Kasumi-1 (cell line): Measurements from ENCODE around the gene CEP41.

Experiments used
- DNase-seq, 2 experiments: peaks; one replicate each; lab custom pipeline; 2025; lab: John Stamatoyannopoulos, UW

CEP41 gene

DNA sequence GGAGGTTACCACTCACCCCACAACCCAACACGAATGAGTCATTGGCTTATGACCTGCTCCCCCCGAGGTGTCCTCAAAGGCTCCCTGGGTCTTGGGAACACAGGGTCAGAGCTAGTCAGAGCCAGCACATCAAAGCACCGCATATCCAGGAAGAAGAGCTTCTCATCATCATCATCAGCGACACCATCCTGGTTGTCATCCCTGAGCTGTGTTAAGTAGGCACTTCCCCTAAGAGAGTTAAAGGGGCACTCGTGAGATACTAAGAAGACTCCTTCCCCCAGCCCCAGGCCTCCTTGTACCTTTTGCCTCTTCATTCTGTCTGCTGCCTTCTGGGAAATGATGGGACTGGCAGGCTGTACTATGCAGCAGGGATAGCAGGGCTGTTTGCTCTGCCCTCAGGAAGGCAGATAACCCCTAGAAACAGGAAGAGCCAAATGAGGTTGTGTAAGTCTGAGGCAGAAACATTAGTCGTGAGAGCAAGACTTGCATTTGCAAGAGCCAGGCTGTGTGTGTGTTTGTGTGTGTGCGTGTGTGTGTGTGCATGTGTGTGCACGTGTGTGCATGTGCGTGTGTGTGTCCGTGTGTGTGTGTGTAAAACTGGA lies 71.6 kb downstream of the CEP41 start:
- DNase-seq: peak; percentile 95 to 97

DNA sequence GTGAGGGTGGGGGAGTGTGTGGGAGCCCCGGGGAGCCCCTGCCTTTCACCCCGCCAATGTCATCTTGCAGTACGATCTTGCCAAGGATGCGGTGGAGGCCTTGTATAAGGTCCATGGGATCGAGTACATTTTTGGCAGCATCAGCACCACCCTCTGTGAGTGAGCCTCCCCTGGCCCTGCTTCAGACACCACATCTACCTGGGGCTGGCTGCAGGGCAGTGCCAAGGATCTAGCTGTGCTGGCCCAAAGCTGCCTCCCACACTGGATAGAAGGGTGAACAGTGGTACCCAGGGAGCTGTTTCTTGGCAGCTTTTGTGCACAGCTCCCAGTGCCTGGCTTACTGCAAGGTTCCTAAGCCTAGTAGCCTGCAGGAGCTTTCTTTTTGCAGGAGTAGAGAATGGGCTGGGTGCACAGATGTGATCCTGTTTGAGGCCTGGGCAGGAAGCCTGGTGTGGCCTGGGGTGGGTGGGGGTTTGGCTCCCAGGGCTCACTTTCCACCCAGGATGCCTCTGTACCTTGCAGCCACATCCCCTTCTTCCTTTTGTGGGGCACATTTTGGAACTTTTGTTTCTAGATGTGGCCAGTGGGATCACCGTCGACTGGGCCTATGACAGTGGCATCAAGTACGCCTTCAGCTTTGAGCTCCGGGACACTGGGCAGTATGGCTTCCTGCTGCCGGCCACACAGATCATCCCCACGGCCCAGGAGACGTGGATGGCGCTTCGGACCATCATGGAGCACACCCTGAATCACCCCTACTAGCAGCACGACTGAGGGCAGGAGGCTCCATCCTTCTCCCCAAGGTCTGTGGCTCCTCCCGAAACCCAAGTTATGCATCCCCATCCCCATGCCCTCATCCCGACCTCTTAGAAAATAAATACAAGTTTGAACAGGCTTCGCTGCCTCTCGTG lies 72.7 kb downstream of the CEP41 start:
- DNase-seq: peak; percentile 91

DNA sequence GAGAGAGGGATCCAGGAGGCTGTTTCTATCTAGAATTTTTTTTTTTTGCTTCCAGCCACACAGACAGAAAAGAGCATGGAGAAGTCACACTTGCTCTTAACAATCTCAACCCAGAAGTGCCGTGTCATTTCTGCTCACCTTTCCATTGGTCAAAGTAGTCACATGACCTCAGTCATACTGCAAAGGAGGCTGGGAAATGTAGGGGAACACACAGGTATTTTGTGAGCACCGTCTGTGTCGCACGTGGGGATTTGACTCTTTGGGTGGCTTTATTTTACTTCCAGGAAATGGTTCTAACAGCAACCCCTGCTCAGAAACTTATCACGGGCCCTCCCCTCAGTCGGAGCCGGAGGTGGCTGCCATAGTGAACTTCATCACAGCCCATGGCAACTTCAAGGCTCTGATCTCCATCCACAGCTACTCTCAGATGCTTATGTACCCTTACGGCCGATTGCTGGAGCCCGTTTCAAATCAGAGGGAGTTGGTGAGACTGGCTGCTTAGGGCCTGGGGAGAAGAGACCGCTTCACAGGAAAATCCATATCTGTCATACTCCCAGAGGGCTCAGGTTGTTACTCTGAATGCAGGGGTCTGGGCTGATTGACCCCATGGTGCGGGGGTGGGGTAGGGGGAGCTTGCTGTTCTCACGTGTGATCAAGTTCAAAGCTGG lies 73.6 kb downstream of the CEP41 start:
- no peak for DNase-seq

DNA sequence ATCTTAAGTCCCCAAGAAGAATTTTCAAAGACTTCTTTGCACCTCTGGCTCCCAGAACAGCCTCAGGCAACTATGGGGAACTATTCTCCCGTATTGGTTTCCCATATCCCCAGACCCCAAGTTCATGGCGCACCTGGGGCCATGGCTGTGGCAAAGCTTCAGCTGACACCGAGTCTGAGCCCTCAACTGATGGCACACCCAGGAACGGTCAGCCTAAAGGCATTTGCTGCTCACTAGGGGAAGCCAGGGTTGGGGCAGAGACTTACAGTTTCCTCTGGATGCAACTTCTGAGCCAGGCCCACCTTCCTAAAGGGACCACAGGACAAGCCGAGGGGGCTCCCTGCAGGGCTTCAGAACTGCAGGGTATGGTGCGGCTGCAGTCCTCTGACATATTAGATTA lies 74.3 kb downstream of the CEP41 start:
- no peak for DNase-seq

DNA sequence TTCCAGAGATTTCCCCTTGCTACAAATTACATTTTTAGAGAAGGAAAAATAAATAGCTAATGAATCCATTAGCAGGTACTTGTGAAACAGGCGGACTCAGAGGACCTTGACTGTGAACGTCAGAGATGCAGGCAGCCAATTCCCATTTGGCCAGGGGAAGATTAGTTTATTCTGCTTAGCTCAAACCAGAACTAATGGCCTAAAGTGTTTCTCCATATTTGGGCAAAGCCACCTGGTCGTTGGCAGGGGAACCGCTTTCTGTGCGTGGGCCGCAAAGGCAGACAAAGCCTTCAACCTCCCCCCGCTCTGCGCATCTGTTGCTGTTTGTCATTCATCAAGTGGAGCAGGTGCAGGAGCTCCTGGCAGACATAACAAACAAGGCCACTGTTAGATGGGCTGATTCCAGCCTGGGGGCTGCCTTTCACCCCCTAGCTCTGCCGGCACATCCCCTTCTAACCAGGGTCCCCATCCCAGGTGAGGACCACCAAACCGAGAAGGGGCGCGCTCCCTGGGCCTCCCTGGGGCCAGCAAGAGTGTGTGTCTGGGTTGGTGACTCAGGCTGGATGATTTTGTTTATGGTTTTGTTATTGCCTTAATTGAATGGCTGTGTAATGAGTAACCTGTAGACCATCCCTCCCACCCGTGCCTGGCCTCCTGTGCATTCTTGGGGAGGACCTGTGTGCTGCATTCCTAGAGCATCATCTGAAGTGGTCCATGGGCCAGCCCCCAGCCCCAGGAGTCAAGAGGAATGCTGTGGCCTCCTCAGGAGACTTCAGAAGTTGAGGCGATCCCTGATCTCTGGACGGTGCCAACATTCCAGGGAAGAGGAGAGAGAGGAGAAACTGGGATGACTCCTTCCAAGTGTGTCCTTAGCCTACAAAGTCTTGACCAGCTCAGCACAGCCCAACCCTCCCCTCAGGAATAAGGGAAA lies 75.0 kb downstream of the CEP41 start:
- no peak for DNase-seq

DNA sequence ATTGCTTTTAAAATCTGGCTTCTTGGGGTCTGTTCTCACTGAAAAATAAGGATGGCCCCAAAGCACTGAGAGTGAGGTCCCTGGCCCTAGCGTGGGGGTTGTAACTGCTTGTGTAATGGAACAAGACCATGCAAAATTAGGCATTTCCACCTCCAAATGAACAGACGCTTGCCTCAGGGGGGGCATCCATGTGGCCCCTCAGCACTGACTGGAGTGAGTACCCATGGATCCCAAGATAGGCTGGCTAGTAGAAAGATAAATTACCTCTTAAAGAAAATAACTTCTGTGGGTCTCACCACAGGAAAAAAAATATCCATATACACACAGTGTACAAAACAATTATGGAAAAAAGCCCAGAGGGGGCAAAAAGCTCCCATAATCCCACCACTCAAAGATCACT lies 75.7 kb downstream of the CEP41 start:
- no peak for DNase-seq

DNA sequence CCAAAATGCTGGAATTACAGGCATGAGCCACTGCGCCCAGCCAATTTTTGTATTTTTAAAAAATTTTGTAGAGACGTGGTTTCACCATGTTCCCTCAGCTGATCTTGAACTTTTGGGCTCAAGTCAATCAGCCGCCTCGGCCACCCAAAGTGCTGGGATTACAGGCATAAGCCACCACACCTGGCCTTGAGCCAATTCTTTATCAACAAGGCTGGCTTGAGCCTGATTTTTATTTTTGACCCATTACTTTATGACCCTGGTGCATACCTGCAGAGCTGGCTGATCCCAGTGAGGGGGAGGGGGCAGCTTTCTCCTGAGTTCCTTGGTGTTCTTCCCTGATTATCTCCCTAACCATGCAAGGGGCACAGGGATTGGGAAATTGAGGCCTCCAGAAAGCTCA lies 76.4 kb downstream of the CEP41 start:
- no peak for DNase-seq

DNA sequence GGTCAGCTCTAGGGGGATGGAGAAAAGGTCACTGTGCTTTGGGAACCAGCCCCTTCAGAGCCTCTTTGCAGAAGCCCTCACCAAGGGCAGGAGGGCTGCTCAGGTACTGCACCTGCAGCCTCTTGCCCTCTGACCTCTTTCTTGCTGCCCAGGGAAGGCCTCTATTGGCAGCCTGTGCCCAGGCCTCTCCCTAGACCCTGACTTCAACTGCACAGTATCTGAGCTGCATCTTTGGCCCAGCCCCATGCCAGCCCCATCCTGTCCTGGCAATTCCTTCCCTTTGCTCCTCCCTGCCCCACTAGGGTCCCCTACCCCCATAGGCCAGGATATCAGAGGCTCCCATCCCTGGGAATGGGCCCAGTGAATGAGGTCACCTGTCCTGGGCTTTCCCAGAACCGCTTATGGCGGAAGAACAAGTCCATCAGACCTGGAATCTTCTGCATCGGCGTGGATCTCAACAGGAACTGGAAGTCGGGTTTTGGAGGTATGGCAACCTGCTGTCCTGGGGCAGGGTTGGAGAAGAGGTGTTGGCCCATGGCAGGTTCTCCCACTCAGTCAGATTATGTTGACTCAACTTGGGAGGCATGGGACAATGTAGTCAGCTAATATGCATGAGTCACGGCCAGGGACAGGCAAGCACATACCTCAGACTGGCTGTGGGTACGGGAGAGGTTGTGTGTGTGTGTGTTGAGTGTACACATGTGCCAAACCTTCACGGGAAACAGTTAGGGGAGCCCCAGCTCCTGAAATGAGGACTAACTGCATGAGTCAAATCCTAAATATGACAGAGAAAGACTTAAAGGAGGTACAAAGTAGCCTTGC lies 77.6 kb downstream of the CEP41 start:
- DNase-seq: no peak

DNA sequence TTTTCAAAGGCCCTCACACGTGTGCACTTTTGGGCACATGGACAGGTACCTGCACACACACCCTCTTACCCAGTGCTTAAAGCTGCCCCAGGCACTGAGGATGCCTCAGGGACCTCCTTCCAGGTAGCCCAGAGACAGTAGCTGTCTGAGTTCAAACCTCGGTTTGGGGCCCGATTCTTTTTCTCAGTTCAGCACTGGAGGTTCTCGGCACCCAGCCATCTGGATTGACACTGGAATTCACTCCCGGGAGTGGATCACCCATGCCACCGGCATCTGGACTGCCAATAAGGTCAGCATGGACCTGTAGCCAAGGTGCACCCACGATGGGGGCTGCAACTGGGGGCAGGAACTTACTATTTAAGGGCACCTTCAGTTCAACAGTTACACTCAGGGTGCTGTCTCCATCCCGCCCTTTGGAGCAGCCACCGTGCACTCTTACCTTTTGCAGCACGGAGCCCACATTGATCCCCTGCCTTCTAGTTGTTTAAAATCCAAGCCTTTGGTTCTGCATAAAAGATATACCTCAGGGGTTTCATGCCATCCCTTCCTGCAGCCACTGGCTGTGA lies 78.5 kb downstream of the CEP41 start:
- DNase-seq: no peak

DNA sequence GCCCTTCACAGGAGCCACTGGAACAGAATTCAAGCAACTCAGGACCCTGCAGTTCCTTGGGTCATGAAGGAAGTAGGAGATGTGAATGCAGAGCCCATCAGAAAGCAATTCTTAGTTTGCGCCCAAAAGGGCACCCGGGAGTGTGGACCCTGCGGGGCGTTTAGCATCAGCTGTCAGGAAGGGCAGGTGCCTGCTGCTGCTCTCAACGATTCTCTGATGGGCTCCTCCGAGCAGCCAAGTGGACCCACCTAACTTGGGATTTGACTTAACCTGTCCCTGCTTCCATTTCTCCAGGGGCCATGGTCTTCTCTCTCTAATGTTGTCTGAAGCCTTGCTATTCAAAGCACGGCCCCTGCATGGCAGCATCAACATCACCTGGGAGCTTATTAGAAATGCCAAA lies 79.1 kb downstream of the CEP41 start:
- no peak for DNase-seq

DNA sequence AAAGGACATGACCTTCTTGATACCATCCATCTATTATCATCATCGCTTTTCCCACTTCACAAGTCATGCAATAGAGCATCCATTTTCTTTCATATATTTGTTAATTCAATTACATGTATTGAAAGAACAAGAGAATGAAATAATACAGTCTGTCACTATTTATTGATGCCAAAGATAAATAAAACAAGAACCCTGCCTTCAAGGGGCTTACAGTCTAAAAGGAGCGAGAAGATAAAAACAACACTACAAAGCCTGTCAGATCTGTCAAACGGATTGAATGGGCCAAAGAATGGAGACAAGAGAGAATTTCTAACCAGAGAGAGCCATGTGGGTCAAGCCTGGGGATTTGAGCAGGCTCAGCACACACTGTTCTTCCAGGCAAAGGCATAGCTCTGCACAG lies 80.3 kb downstream of the CEP41 start:
- DNase-seq: no peak

DNA sequence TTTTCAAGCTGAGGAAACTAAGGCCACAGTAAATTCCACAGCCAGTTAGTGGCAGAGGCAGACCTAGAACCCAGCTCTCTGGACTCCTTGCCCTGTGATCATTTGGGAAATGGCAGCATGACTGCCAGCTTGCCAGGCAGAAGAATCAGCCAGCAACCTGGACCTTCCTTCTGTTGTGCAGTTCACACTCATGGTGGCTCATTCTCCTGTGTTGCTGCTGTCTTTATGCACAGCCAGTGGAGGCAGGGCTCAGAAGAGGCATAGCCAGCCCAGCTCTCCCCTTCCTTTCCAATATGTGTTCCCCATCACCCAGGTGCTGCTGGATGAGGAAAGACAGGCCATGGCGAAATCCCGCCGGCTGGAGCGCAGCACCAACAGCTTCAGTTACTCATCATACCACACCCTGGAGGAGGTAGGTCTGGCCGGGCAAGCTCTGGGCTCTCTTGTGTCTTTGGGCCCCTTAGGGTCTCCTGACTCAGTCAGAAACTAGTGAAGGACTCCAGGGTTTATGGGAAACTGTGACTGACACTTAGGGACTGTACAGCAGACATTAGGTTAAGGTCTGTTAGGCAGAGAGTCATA lies 81.4 kb downstream of the CEP41 start:
- DNase-seq: no peak

DNA sequence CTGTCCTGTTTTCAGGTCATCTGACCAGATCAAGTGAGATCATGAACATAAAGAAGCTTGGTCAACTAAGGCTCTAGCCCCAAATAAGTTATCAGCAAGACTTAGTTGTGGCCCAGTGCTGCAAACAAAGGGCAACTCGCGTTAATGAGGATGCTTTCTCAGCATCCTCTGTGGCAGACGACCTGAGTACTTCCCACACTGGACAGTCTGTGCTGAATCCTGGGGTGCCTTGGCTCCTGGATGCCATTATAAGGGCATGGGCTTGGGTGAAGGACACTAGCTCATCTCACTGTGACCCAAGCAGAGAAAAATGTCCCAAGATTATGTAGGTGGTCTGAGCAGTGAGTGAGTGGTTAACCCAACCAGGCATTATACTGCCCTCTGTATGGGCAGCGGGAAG lies 82.3 kb downstream of the CEP41 start:
- DNase-seq: no peak

DNA sequence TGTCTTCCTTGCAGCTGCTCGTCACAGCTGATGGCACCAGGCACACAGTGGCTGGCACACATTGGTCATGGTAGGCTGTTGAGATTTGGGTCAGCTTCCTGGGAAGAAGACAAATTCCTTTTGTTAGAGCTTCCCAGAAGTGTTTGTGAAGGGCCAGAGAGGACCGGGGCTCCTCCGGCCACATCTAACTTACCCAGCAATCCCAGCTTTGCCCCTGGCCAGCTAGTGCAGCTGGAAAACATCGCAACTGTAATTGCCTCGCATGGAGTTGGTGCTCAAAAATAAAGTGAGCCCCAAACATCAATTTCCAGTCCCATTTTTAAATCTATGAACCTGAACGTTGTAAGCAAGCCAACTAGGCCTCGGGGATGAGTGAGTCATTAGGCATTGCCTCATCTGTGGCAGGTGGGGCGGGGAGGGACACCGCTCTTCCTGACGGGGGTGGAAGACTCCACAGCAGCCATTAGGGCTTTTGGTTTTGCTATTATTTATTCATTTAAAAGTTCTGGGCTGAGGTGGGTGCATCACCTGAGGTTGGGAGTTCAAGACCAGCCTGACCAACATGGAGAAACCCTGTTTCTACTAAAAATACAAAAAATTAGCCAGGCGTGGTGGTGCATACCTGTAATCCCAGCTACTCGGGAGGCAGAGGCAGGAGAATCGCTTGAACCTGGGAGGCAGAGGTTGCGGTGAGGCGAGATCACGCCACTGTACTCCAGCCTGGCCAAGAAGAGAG lies 83.8 kb downstream of the CEP41 start:
- DNase-seq: no peak

DNA sequence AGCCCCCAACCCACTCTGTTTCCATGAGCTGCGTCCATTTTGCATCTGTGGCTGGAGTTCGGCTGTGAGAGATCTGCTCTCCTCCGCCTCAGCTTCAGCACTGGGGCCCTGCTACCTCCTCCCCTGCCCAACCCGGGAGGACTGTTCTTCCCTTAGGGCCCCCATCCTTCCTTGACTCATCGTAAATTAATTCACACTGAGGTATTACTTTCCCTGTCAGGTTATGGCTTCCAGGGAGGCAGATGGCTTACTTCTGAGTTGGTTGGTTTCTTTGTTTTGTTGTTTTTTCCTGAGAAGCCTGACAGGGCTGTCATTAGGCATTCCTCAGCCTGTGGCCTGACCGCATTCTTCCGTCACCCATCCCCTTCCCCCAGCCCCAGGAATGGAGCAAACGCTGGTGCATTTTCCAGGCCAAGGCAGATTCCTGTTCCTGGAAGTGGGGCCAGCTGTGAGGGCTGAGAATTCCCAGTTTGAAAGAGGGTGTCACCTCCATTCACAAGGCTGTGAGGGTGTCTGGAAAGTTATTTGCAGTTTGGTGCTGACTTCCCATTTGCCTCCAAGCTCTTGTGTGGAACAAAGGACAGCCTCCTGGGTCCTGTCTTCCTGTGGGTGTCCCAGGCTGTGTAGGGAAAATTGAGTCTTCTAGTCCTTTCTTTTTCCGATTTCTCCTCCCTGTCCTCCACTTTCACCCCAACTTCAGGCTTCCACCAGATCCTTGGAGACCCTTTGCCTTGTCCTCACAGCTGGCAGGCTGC lies 84.5 kb downstream of the CEP41 start:
- DNase-seq: no peak

DNA sequence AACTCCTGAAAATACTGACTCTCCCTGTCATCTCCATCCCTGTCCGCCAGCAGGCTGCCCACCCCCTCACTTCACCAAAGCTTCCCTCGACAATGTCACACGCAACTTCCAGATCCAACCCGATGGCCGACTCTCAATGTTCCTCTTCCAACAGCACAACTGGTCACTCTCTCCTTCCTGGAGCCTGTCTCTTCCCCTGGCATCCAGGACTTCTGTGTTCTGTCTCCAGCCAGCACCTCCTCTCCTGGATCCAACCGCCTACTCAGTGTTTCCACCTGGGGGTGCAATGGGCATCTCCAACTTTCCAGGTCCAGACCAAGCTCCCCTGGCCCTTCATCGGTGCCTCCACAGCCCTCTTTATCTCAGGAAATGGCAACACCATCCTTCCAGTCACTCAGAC lies 87.6 kb downstream of the CEP41 start:
- DNase-seq: no peak

DNA sequence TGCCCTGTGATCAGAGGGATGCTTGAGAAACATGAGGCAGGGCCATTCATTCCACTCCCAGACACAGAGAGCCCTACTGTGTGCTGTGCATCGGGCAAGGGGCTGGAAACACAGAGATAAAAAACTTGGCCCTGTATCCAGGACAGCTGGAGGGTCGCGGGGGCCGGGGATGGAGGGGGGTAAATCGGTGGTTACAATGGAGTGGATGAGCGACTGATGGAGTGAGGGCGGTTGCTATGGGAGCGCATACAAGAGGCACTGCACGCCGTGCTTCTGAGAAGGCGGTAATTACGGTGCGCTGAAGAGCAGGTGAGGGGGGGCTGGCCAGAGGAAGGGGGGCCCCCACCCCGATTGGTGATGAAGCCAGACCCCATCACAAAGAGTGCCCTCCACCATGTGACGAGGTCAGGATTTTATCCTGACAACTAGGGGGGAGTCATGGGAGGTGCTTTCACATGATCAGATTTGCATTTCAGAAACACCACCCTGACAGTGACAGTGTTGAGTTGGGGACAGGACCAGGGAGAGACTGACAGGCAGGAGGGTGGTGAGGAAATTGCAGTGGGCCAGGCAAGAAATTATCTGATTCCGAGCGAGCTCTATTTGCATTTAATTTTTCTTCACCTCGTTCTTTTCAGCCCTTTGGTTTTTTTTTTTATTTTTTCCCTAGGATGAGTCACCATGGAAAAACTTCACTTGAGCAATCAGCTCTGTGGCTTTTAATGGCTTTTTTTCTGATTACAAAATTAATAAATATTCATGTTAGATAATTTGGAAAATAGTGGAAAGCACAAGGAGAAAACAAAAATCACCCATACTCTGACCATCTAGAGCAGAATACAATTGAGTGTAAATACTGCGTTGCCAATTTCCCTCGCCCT lies 88.4 kb downstream of the CEP41 start:
- no peak for DNase-seq

DNA sequence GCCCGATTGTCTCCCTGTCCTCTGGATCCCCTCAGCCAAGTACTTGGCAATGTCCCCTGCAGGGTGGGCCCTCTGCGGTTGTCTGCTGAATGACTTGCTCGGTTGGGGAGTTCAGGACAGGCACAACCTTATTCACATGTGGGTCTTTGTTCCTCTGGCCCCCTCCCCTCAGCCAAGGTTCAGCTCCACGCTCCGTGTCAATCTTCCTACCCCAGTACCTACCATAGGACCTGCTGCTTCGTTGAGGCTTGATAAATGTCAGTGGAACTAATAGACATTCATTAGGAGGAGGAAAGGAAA lies 89.1 kb downstream of the CEP41 start:
- DNase-seq: no peak
